Measurements from ENCODE around the gene POLR2L.

DNA sequence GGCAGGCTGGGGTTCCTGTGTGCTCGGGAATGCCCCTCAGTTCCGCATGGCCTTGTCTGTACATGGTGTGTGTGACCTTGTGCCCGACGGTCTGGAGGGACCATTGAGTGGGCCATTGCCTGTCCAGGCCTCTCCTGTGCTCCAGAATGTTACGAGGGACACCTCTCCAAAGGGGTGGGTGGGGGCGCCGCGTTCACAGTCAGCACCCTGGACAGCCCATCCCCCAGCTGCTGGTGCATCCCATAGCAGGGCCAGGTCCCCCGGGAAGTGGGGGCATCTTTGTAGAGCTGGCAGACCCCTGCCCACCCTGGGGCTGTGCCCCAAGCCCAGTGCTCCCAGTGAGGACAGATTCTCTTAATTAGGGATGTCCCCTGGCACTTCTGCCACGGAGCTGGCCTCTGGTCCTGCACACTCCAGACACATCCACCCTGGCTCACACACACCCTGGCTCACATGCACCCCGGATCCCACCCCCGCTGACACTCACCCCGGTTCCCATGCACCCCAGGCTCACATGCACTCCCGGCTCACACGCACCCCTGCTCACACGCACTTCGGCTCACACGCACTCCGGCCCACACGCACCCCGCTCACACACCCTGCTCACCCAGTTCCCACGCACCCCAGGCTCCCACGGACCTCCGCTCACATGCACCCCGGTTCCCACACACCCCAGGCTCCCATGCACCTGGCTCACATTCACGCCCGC lies 15.9 kb upstream of the POLR2L start:
- TF ChIP-seq, protein P1, sequence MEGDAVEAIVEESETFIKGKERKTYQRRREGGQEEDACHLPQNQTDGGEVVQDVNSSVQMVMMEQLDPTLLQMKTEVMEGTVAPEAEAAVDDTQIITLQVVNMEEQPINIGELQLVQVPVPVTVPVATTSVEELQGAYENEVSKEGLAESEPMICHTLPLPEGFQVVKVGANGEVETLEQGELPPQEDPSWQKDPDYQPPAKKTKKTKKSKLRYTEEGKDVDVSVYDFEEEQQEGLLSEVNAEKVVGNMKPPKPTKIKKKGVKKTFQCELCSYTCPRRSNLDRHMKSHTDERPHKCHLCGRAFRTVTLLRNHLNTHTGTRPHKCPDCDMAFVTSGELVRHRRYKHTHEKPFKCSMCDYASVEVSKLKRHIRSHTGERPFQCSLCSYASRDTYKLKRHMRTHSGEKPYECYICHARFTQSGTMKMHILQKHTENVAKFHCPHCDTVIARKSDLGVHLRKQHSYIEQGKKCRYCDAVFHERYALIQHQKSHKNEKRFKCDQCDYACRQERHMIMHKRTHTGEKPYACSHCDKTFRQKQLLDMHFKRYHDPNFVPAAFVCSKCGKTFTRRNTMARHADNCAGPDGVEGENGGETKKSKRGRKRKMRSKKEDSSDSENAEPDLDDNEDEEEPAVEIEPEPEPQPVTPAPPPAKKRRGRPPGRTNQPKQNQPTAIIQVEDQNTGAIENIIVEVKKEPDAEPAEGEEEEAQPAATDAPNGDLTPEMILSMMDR (IDR thresholded peaks at IDR 0.05): no peak
- TF ChIP-seq EP300 (IDR thresholded peaks at IDR 0.05): no peak
- TF ChIP-seq POLR2A (IDR thresholded peaks at IDR 0.05): no peak
